ENCODE measurements around the gene CENPM.

The CENPM gene

DNA sequence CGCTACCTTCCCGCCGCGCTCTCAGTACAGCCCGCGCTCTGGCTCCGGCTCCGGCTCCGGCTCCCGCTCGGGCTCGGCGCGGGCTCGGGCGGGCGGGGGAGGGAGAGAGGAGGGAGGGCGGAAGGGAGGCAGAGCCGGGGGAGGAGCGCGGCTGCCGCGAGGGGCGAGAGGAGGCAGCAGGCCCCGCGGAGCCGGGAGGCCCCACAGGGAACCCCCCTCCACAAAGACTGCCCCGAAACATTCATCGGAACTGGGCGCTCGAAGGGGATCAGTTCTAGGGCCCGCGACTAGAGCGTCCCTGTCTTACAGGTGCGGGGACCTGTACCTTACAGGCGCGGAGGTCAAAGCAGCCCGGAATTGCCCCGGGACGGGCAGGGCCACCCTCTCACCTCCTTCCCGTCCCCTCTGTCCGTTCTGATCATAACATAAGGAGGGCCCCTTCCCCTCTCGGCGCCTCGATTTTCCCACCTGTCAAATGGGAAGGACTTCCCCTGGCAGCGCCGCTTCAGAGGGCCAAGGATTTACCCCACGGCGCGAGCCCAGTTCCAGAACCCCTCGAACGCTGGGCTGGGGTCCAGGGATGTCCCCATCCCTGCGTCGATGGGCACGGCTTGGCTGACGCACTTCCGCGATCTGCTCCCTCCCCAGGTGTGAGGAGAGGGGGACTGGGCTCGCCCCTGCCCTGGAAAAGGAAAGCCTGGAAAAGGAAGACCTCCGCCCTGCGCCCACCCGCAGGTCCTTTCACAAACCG is 31.7 kb downstream of the CENPM start, which contains the start of gene SHISA8:
Gene SHISA8, minus strand, starts transcription at position 40 of the 751 bp plus-strand sequence. CDS start 407 bp downstream, outside the sequence.
- DNase-seq (ENCODE audit: low read depth in 2 of 3, low spot score in 1 of 3) = no peak

DNA sequence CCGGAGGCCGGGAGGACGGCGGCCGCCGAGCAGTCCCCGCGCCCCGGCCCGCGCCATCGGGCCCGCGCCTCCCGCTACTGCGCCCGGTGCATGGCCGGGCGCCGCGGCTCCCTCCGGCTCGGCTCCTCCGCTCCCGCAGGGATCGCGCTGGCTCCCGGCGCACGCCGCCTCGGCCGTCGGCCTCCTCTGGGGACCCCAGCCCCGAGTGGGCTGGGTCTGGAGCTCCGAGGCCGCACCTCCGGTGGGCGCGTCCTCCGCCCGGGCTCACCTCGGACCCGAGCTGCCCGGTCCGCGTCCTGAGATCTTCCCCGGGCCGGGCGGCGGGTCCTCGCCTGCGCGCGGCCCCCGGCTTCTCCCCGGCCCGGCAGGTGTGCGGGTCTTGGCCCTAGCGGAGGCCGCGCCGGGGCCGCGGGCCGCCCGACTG is 32.3 kb downstream of the CENPM start:
- DNase-seq (ENCODE audit: low read depth in 2 of 3, low spot score in 1 of 3) = no peak

DNA sequence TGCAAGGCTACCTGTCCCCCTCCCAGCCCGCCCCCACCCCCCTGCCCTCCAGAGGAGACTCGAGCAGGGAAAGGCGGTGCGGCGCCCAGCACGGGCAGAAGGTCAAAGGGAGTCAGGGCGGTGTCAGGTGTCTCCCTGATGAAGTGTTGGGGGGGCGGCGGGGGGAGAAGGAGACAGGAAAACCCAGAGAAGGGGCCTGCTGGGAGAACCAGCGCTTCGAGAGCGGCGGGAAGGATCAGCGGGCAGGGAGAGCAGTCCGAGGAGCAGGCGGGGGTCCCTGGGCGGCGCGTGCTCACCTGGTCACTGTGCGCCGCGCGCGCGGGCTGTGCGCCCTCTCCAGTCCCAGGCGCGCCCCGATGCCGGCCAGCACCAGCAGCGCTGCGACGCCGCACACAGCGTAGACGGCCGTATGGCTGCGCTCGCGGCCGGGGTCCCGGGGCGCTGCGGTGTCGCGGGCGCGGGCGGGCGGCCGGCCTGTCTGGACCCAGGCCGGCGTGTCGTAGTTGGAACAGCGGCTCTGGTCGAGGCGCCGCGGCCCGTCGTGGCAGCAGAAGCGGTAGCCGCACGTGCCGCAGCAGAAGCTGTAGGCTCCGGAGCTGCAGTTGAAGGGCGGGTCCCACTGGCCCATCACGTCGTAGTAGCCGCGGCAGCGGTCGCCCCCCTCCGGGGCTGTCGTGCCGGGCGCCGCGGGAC is 33.0 kb downstream of the CENPM start:
- no peak for DNase-seq (ENCODE audit: low read depth in 2 of 3, low spot score in 1 of 3)

DNA sequence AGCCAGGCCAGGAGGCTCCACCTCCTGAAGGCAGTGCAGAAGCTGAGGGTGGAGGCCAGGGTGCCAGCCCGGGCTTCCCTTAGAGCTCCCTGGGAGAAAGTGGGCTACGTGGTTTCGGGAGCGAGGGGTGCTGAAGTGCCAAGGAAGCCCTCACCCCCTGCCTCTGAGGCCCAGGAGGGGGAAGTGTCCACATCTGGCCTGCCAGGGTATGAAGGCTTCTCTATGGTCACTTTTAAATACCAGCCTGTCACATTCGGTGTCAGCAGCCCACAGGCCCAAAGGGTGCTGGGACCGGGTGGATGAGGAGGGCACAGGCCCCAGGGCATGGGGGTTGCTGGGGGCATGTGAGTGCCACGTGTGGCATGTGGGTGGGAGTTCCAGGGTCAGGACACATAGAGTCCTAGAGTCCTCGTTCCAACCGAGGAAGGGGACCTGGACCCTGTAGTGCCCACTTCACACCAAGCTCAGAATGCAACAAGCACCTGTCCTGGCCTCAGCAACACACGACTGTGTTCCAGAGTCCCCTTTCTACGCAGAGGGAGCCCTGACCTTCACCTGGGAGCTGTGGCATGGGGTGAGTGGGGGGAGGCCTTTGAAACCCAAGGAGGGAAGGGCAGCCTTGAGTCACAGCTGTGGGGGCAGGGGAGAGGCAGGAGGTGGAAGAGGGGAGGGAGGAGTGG is 33.8 kb downstream of the CENPM start:
- DNase-seq (ENCODE audit: low read depth in 2 of 3, low spot score in 1 of 3) = no peak

DNA sequence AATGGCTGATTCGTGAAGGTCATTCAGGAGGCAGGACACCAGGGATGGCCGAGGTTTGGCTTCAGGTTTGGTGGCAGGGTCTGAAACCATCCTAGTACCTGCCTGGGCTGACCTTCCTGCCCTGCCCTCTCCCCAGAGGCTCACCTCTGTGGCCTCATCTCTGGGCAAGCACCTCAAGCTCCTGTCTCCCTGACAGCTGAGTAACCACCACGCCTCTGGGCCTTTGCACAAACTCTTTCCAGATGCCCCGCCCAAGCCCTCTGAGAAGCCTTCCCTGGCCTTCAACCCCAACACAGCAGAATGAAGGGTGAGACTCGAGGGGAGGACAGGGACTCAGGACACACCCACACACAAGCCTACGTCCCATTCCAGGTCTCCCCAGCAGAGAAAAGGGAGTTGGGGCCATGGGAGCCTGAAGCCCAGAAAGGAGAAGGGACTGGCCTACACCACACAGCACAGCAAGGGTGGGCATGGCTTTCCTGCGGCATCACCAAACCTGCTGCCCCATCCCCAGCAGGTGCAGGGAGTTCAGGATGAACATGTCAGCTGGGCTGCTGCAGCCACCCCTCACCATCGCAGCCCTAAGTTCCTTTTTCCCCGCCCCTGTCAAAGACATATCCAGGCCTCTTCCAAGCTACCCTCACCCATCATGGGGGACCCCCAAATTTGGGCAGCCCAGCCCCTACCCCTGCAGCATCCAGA is 34.5 kb downstream of the CENPM start:
- no peak for DNase-seq (ENCODE audit: low read depth in 2 of 3, low spot score in 1 of 3)

DNA sequence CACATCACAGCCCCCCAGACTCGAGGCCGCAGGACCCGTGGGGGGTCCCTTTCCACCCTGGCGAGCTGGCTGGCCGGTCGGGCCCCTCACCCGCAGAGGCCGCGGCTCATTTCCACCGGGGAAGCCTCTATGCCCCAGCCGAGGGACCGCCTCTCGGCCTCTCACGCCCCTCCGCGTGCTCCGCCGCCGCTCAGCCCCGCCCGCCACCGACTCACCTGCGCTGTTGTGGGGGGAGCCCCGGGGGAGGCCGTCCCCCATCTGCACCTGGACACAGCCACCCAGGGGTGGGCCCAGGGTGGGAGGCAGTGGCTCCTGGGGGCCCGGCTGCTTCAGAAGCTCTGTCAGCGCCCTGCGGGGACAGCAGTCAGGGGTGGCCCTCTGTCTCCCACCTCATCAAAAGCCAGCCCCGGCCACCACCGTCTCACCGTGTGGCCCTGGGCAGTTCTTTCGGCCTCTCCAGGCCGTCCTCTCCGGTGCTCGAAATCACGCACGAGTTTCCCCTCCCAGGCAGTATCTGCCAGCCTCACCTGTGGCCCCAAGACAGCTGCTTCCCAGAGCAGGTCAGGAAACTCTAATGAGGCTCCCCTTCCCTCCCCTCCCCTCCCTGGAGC is 35.8 kb downstream of the CENPM start:
- no peak for DNase-seq (ENCODE audit: low read depth in 2 of 3, low spot score in 1 of 3)

DNA sequence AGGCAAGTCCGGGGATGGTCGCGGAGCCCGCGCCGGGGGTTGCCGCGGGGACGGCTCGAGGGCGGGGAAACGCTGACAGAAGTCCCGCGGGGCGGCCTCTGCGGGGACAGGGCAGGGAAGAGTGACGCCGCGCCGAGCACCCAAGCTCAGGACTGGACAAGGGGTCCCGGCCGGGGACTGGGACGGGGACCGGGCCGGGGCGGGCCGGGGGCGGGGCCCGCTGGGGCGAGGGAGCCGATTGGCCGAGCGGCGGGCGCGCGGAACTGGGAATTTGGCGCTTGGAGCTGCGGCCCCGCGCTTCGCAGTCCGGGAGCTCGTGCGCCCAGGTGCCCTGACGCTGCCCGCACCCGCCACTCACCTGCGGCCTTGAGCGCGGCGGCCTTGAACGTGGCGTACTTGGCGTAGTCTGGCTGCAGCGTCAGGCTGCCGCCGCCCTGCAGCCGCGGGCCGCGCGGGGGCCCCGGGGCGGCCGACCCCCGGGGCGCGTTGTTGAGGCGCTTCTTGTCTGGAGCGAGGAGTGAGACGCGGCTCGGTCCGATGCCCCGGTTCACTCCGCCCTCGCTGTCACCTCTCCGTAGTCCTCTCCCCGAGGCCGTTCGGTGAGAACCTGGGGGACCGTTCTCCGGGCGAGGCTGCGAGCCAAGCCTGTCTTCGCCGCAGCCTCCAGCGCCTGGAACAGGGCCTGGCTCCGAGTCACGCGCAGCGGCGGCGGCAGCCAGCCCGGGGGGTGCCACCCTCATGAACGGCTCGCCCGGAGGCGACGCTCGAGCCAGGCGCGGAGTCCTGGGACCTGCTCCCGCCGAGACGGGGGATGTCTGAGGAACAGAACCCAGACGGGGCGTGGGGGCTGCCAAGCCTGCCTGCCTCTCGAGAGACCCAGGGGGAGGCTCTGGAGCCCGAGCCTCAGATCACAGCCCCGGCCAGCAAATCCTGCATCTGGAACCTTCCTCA is 36.6 kb downstream of the CENPM start:
- no peak for DNase-seq (ENCODE audit: low read depth in 2 of 3, low spot score in 1 of 3)

DNA sequence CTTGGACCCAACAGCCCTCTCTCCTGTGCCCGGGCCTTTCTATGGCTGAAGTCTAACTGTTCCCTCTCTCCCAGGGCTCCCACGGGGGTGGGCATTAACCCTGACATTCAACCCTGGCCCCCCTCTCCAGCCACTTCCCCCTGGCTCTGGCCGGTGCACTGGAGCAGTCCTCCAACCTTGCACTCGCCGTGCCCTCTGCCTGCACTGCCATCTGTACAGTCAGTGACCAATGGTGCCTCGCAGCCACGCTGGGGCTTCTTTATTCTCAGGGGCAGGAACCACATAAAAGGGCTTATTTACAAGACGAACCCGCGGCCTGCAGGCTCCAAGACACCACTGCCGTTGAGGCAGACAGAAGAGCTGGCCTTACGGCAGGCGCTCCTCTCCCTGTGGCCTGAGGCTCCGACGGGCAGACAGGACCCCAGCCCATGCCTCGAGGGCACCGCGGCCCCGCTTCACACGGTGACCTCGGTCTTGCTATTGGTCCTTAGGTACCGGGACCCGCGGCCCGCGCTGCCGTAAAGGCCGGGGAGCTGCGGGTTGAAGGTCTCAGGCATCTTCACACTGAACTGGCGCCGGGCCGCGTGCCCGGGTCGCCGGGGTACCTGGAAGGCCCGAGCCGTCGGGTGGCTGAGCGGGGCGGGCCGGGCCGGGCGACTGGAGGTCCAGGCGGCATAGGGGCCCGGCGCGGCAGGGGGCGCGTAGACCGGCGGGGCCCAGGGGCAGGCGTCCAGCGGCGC is 37.5 kb downstream of the CENPM start:
- no peak for DNase-seq (ENCODE audit: low read depth in 2 of 3, low spot score in 1 of 3)

DNA sequence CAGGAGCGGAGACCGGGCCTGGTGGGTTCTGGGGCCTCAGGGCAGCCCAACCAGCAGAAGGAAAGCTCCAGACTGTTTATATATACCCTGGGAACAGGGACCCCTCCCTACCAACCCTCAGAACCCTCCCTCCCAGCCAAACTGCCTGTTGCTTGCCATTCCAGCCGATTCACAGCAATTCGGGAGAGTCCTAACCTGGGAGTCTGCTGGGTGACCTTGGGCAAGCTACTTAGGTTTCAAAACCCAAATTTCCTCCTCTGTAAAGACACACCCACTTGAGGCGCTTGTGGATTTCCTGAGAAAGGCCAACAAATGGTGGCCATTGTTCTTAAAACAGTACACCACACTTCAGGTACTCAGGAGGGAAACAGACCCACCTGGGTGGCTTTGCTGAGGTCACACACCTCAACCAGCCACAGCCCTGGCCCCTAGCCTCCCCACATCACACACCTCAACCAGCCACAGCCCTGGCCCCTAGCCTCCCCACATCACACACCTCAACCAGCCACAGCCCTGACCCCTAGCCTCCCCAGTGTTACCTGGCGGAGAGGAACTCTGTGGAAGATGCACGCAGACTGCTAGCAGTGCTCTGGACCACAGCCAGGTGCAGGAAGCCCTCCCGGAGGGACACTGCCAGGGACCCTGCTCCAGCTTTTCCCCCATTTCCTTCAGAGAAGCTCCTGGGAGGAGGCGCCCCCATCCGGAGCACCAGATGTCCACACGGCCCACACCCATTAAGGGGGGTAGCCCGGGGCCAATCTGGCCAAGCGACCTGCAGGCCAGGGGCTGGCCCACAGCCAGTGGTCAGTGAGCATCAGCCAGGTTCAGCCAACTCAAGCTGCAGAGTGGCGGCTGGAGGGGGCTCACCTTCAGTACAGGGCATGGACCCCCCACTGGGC is 38.3 kb downstream of the CENPM start:
- no peak for DNase-seq (ENCODE audit: low read depth in 2 of 3, low spot score in 1 of 3)

DNA sequence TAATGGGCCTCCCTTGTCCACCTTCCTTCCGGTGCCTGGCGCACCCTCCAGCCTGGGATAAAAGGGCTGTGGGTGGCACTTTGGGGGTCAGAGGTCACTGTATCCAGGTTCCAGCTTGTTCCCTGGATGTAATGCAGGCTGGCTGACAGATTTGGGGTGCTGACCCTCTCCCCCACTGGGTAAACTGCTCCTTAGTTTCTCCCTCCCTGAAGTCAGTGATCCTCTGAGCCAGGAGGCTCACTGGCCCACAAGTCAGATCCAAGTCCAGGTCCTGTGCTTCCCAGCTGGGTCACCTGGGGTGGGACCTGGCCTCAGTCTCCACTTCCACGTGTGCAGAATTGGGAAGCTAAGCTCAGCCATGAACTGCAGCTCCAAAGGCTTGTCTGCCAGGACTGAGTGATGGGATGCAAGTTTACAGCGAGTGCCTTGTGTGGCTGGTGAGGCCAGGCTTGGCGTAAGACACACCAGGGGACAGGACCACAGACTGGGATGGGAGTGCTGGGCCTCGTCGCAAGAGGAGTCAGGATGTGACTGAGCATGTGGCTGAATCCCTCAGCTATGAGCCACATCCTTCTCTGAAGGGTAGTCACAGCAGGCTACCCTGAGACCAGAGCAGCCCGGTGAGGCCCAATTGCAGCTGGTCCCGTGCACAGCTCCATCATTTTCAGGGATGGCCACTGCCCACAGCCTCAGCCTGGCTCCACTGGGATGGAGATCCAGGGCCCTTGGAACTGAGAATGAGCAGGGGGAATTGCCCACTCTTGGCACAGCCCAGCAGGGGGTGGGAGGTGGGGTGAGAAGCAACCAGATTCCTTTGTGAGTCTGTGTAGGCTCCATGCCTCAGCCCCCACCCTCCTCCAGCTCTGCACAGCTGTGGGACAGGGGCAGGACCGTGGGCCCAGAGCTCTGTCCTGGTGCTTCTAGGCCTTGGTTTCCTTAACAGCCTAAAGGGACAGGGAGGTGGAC is 39.2 kb downstream of the CENPM start:
- no peak for DNase-seq (ENCODE audit: low read depth in 2 of 3, low spot score in 1 of 3)

DNA sequence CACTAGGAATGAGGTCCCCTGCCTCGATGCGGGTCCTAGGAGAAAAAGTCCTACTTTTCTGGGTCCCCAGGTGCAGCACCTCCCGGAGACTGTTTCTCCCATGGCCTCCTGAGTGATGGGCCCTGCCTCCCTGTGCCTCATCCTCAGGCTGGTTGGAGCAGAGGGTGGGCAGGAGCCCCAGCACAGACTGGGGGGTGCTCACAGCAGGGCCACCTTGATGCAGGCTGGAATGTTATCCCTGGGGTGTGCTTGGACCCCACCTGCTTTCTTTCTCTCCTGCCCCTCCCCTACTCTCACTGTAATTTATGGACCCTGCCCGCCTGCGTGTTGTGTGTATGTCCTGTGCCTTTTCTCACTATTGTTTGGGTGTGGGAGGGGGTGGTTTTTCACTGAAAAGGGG is 40.1 kb downstream of the CENPM start:
- DNase-seq (ENCODE audit: low read depth in 2 of 3, low spot score in 1 of 3) = no peak

DNA sequence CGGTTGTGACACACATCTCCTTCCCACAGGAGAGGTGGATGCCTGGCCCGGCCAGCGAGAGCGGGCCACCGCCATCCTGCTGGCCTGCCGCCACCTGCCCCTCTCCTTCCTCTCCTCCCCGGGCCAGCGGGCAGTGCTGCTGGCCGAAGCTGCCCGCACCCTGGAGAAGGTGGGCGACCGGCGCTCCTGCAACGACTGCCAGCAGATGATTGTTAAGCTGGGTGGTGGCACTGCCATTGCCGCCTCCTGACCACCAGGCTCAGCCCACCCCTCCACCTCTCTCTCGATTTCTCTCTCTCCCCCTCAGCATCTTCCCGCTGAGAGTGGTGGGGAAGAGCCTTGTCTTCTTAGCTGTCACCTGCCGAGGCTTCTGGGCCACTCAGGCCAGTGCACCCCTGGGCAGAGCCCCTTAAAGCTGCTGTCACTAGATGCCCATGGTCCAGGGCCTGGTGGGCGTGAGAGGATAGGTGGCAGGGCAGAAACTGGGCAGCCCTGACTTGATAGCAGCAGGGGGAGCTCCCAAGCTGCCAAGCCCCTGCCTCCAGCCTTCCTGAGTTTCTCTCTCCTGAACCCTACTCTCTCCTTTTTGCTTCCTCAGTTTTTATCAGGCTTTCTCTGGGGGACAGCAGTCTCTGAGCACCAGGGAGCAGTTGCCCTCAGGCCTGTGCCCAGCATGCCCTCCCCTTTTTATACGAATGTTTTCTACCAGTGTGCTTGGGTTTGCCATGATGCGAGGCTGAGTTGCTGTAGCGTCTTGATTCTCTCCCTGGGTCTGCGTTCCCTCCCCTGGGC is 41.3 kb downstream of the CENPM start:
- no peak for DNase-seq (ENCODE audit: low read depth in 2 of 3, low spot score in 1 of 3)

DNA sequence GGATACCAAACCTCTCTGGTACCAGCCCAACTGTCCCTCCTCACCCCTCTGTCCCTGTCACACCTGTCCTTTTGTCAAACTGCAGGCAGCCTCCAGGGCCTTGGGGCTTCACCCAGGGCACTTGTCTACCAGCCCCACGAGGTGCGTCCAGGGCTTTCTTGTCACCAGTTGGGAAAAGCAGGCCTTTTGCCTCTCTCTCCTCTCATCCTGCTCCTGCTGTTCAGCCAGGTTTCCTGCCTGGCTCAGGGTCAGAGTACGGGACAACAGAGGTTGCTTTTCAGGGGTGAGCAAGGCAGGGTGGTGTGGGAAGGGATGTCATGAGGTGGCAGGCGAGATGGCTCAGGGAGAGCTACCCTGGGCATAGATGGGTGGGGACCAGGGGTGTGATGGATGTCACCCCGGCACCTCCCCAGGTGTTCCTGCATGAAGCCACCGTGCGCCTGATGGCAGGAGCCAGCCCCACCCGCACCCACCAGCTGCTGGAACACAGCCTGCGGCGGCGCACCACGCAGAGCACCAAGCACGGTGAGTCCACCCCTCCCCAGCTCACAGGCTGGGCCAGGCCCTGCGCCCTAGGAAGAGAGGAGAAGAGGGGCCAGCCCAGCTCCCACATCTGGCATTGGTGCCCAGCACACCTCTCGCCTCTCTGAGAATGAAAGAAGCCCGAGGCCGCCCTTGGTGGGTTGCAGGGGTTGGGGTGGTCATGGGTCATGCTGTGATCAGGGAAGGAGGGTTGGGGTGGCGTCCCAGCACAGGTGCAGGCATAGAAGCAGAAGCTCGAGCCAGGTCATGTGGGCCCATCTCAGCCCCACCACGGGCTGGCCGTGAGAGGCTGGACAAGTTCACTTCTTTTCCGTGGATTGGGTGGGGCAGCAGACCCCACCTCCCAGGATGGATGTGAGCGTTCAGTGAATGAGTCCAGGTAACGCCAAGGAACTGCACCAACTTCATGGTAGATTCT is 42.2 kb downstream of the CENPM start:
- no peak for DNase-seq (ENCODE audit: low read depth in 2 of 3, low spot score in 1 of 3)

DNA sequence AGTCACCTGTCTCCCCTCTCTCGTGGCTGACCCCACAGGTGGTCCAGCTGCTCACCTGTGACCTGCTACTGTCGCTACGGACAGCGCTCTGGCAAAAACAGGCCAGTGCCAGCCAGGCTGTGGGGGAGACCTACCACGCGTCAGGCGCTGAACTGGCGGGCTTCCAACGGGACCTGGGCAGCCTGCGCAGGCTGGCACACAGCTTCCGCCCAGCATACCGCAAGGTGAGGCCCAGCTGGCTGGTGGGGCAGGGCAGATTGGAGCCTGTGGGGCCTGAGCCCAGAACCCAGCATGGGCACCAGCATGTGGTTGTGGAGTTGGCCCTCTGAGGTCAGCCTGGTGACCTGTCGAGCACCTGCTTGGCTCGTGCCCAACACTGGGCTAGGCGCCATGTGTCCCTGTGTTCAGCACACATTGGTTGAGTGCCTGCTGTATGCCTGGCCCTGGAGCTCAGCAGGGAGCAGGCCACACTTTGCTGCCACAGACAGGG is 44.0 kb downstream of the CENPM start:
- DNase-seq (ENCODE audit: low read depth in 2 of 3, low spot score in 1 of 3) = no peak

DNA sequence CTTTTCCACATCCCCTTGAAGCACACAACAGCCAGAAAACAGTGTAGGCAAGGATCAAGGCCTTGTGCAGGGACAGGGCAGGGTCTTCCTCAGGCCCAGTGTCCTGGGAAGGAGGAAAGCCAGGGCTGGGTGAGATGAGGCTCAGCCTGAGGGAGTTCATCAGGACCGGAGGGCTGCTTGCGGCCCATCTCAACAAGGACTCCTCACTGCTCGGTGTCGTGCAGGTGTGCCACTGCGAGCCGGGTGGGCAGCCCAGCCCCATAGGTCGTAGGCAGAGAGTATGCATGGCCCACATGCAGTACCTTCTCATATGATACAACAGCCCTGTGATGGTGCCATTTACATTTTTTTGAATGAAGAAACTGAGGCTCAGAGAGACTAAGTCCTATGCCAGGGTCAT is 44.9 kb downstream of the CENPM start:
- no peak for DNase-seq (ENCODE audit: low read depth in 2 of 3, low spot score in 1 of 3)

Data from stimulated activated CD4-positive, alpha-beta T cell treated with anti-CD3 and anti-CD28 coated beads, Interleukin-12 subunit alpha, Interleukin-12 subunit beta, amount 100 ng/mL, for 48 hours (primary cell).